HCT116 (cell line): ENCODE results near the gene WWOX.

Source experiments
- CEBPB ChIP-seq: IDR thresholded peaks from 2 replicates; pipeline ENCODE4 v1.6.1; 2012; ENCODE audit warnings: low read depth
- EZH2 ChIP-seq: fragments of 200-600 bp; sonication (generic); IDR thresholded peaks from 2 replicates; pipeline ENCODE4 v1.6.1; 2017; ENCODE audit warnings: antibody characterized with exemption, mixed run types
- EZH2phosphoT487 ChIP-seq: fragments of 200-600 bp; IDR thresholded peaks from 2 replicates; pipeline ENCODE4 v1.6.1; 2018; ENCODE audit warnings: antibody characterized with exemption, borderline replicate concordance
- POLR2A ChIP-seq: IDR thresholded peaks from 2 replicates; pipeline ENCODE4 v1.7.0; 2011; ENCODE audit warnings: borderline replicate concordance; ENCODE audit not compliant: insufficient read depth, insufficient read length; ENCODE audit errors: extremely low read depth
- POLR2AphosphoS5 ChIP-seq: IDR thresholded peaks from 2 replicates; pipeline ENCODE4 v1.6.1; 2011; ENCODE audit warnings: mild to moderate bottlenecking, low read depth, low read length, moderate library complexity
- RAD21 ChIP-seq: IDR thresholded peaks from 2 replicates; pipeline ENCODE4 v1.6.1; 2012; ENCODE audit warnings: low read depth, mild to moderate bottlenecking
- SIN3A ChIP-seq: IDR thresholded peaks from 2 replicates; pipeline ENCODE4 v1.6.1; 2012; ENCODE audit warnings: low read depth
- SP1 ChIP-seq: IDR thresholded peaks from 2 replicates; pipeline ENCODE4 v1.6.1; 2012; ENCODE audit warnings: low read depth
- TF ChIP-seq, protein P1 (sequence below), 3 experiments: fragments of 200-600 bp in 1 of 3; sonication (generic) in 1 of 3; IDR thresholded peaks in 2 of 3; conservative IDR thresholded peaks in 1 of 3; 2 replicates each; pipeline ENCODE4 v1.5.1; 2012 to 2017; ENCODE audit warnings: low read depth in 2 of 3, low read length in 2 of 3, antibody characterized with exemption in 1 of 3, borderline replicate concordance in 1 of 3, control low read depth in 1 of 3, mild to moderate bottlenecking in 1 of 3, mixed read lengths in 1 of 3, mixed run types in 1 of 3, moderate library complexity in 1 of 3; ENCODE audit not compliant: insufficient read depth in 1 of 3
- TF ChIP-seq, protein P2 (sequence below): IDR thresholded peaks from 2 replicates; pipeline ENCODE4 v1.6.1; 2011; ENCODE audit warnings: mild to moderate bottlenecking, low read length, moderate library complexity; ENCODE audit not compliant: insufficient replicate concordance; ENCODE audit errors: extremely low read depth

DNA sequence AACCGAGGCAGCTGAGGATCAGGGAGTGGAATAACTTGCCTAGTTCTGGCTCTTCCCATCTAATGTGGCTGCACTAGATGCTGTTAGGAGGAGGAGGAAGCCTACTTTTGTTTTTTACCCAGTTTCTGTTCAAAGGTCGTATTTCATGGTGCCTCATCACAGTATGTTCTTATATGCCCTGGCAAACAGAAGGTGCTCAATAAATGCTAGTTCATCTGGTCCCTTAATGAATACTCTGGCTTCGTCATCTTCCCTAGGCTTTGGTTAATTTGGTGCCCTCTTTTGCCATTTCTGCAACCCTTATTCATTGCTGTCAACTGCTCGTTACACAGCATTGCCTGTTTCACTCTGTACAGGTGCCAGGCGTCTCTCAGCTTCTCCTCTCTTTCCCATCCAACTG lies 151.7 kb downstream of the WWOX start:
- TF ChIP-seq RAD21 (no peak), EZH2phosphoT487 (no peak), SIN3A (no peak), EZH2 (no peak), POLR2A (no peak), SP1 (no peak), POLR2AphosphoS5 (no peak), CEBPB (no peak)
- TF ChIP-seq, protein P1, sequence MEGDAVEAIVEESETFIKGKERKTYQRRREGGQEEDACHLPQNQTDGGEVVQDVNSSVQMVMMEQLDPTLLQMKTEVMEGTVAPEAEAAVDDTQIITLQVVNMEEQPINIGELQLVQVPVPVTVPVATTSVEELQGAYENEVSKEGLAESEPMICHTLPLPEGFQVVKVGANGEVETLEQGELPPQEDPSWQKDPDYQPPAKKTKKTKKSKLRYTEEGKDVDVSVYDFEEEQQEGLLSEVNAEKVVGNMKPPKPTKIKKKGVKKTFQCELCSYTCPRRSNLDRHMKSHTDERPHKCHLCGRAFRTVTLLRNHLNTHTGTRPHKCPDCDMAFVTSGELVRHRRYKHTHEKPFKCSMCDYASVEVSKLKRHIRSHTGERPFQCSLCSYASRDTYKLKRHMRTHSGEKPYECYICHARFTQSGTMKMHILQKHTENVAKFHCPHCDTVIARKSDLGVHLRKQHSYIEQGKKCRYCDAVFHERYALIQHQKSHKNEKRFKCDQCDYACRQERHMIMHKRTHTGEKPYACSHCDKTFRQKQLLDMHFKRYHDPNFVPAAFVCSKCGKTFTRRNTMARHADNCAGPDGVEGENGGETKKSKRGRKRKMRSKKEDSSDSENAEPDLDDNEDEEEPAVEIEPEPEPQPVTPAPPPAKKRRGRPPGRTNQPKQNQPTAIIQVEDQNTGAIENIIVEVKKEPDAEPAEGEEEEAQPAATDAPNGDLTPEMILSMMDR (IDR thresholded peaks at IDR 0.05 in 2 of 3, conservative IDR thresholded peaks at IDR 0.05 in 1 of 3; ENCODE audit: borderline replicate concordance in 1 of 3, insufficient read depth in 1 of 3, low read depth in 2 of 3, low read length in 2 of 3): no peak
- TF ChIP-seq, protein P2, sequence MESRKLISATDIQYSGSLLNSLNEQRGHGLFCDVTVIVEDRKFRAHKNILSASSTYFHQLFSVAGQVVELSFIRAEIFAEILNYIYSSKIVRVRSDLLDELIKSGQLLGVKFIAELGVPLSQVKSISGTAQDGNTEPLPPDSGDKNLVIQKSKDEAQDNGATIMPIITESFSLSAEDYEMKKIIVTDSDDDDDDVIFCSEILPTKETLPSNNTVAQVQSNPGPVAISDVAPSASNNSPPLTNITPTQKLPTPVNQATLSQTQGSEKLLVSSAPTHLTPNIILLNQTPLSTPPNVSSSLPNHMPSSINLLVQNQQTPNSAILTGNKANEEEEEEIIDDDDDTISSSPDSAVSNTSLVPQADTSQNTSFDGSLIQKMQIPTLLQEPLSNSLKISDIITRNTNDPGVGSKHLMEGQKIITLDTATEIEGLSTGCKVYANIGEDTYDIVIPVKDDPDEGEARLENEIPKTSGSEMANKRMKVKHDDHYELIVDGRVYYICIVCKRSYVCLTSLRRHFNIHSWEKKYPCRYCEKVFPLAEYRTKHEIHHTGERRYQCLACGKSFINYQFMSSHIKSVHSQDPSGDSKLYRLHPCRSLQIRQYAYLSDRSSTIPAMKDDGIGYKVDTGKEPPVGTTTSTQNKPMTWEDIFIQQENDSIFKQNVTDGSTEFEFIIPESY: no peak
